Measurements from ENCODE around the gene PRR9. TPM values are rescaled to one million over a fixed set of nuclear protein-coding genes. Genes with fewer than 3 reads are reported as not detected.
"Not testable (repeated sequence)": the region's sequence is repeated elsewhere in the genome, so short reads cannot be mapped to it uniquely, and the experiment has no call there.

The PRR9 gene
- not detected for total RNA-seq

- no peak for DNase-seq
- Histone ChIP-seq H3K27ac (no peak within 1 kb of the TSS), H3K27me3 (no peaks in the 10 kb centered on the region), H3K4me3 (no peak within 1 kb of the TSS), H3K36me3 (no peaks in the 10 kb centered on the region), H3K4me1 (no peaks in the 10 kb centered on the region), H3K9me3 (no peaks in the 10 kb centered on the region)
- WGBS, 2 donors = 57 to 81% methylated on average over 1 to 3 of the region's 3 CpGs
- intact Hi-C loops (cut with DNase I) = no loop called here
- TF ChIP-seq CTCF (IDR thresholded peaks at IDR 0.05) (no peak), POLR2A (IDR thresholded peaks at IDR 0.05) (no peak)
These were observed at the start of gene PRR9 for GRCh38 chr1:153217212-153217611. PRR9 (plus strand) TSS chr1:153217584; CDS start chr1:153218145, 561 bp downstream.

- H3K4me3 ChIP-seq = no peak overlapping the region
- intact Hi-C loops (cut with DNase I) = no loop called here
- no peak for DNase-seq
- no peaks in the 10 kb centered on the region for H3K27me3 ChIP-seq
- no peak overlapping the region for H3K27ac ChIP-seq
- no peaks in the 10 kb centered on the region for H3K36me3 ChIP-seq
- no peaks in the 10 kb centered on the region for H3K9me3 ChIP-seq
- peaks cover 0 to 29% (median 0%) of the 10 kb centered on the region in 3 donors for H3K4me1 ChIP-seq
- TF ChIP-seq CTCF (IDR thresholded peaks at IDR 0.05) (no peak), POLR2A (IDR thresholded peaks at IDR 0.05) (no peak)
- 71 to 74% methylated on average over 2 of the region's 2 CpGs for WGBS, 2 donors
These were observed 48.7 kb upstream of the PRR9 start for GRCh38 chr1:153168686-153169085.

GRCh38 chr1:153174624-153175023, 42.8 kb upstream of the PRR9 start:
- intact Hi-C loops (cut with DNase I) = no loop called here
- no peaks in the 10 kb centered on the region for H3K36me3 ChIP-seq
- H3K27me3 ChIP-seq = no peaks in the 10 kb centered on the region
- peaks cover 0 to 73% (median 4%) of the 10 kb centered on the region in 3 donors for H3K4me1 ChIP-seq
- DNase-seq = no peak
- H3K4me3 ChIP-seq = no peak overlapping the region
- no peaks in the 10 kb centered on the region for H3K9me3 ChIP-seq
- peak overlapping the region; percentile 59 to 82 (median 79) for H3K27ac ChIP-seq
- no peak for TF ChIP-seq CTCF (IDR thresholded peaks at IDR 0.05)
- TF ChIP-seq POLR2A (IDR thresholded peaks at IDR 0.05) = no peak

GRCh38 chr1:153178922-153179321, 38.5 kb upstream of the PRR9 start:
- Histone ChIP-seq H3K27me3 (no peaks in the 10 kb centered on the region), H3K36me3 (no peaks in the 10 kb centered on the region), H3K27ac (peak overlapping the region in 2 of 4 donors; percentile 49 to 59), H3K4me1 (peaks cover 0 to 58% (median 4%) of the 10 kb centered on the region in 3 donors), H3K9me3 (no peaks in the 10 kb centered on the region), H3K4me3 (no peak overlapping the region)
- no peak for DNase-seq
- TF ChIP-seq POLR2A (IDR thresholded peaks at IDR 0.05) (no peak), CTCF (IDR thresholded peaks at IDR 0.05) (no peak)
- intact Hi-C loops (cut with DNase I) = no loop called here

GRCh38 chr1:153180556-153180955, 36.8 kb upstream of the PRR9 start:
- 47 to 50% methylated on average over 4 of the region's 4 CpGs for WGBS, 2 donors
- no peak for DNase-seq
- H3K27me3 ChIP-seq = no peaks in the 10 kb centered on the region
- no peak overlapping the region for H3K4me3 ChIP-seq
- no peaks in the 10 kb centered on the region for H3K9me3 ChIP-seq
- TF ChIP-seq POLR2A (IDR thresholded peaks at IDR 0.05) = no peak
- peak in 2 of 6 experiments; percentile 13 to 51 for TF ChIP-seq CTCF (IDR thresholded peaks at IDR 0.05)
- intact Hi-C loops (cut with DNase I) = no loop called here
- peaks cover 0 to 42% (median 0%) of the 10 kb centered on the region in 3 donors for H3K4me1 ChIP-seq
- peak overlapping the region in 1 of 4 donors; percentile 24 for H3K27ac ChIP-seq
- H3K36me3 ChIP-seq = no peaks in the 10 kb centered on the region

GRCh38 chr1:153188301-153188700, 29.1 kb upstream of the PRR9 start:
- WGBS, 2 donors = 80 to 100% methylated on average over 1 to 2 of the region's 4 CpGs
- H3K36me3 ChIP-seq; H3K9me3 ChIP-seq; H3K27me3 ChIP-seq; DNase-seq; intact Hi-C loops (cut with DNase I); H3K4me3 ChIP-seq: not testable (repeated sequence)
- Histone ChIP-seq H3K27ac (peak overlapping the region; percentile 14 to 80 (median 58)), H3K4me1 (peaks cover 0 to 16% (median 3%) of the 10 kb centered on the region in 3 donors)

All from esophagus squamous epithelium (tissue), 5 donors.